GM06990 (cell line): ENCODE results near the gene SAP30BP.
A peak's percentile ranks its signal among the peaks of the same experiment; 100 is the strongest.

Experiments used
- DNase-seq: peaks from one replicate; pipeline ENCODE4 v3.0.0-alpha.2; 2011; ENCODE audit not compliant: insufficient read length; ENCODE audit errors: extremely low read depth
- H3K27me3 ChIP-seq: replicated peaks from 2 replicates; pipeline ENCODE4 v1.6.0; 2011; ENCODE audit warnings: low read length; ENCODE audit not compliant: control insufficient read depth, insufficient read depth
- H3K36me3 ChIP-seq: 2 replicates; pipeline ENCODE4 v1.5.1; 2011; ENCODE audit warnings: low read length; ENCODE audit not compliant: control insufficient read depth, insufficient read depth
- H3K4me3 ChIP-seq: replicated peaks from 2 replicates; pipeline ENCODE4 v1.5.1; 2011; ENCODE audit warnings: low read depth, mild to moderate bottlenecking, control low read depth, low read length
- TF ChIP-seq, protein P1 (sequence below): IDR thresholded peaks from 2 replicates; pipeline ENCODE4 v1.5.1; 2011; ENCODE audit warnings: low read length, control low read depth, mild to moderate bottlenecking, inconsistent platforms; ENCODE audit not compliant: insufficient read depth, poor library complexity, severe bottlenecking

The SAP30BP gene

DNA sequence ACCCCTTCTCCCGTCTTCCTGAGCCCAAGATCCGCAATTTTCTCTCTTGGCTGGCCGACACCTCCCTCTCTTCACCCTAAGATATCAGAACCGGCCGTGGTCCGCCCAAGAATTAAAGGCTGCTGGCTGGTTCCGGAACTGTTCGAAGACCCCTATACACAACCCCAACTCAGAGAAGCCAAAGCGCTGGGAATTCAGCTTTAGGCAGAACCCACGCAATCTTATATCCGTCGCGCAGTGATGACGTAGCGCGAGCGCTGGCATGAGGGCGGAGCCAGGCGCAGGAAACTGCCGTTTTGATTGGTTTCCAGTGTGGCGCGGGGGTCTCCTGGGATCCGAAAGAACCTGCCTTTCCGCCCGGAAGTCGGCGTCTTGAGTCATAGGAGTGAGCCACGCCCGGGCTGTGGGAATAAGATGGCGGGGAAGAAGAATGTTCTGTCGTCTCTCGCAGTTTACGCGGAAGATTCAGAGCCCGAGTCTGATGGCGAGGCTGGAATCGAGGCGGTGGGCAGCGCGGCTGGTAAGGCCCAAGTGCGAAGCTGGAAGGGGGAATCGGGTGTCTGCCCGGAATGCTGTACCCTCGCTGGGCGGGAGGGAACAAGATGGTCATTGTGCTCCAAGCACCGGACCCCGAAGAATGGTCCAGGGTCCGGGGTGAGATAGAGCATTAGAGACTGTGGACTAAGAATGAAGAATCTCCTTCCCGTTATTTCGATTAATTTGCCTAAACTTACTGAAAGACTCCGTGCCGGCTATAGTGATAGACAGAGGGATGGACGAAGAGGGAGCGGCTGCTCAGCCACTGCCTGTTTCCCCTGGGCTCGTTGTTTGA, at the start of gene SAP30BP, which contains the start of gene RECQL5:
Gene SAP30BP (plus strand): TSS at position 380 of the 832 bp plus-strand sequence. CDS start 35 bp downstream, at position 415.
Gene RECQL5 (minus strand): TSS at position 196 of the 832 bp plus-strand sequence. CDS start 597 bp downstream, outside the sequence.
- peak within 1 kb of the TSS; percentile 89 for H3K4me3 ChIP-seq
- H3K36me3 ChIP-seq: peaks cover 14% of the 10 kb centered on the region
- TF ChIP-seq, protein P1, sequence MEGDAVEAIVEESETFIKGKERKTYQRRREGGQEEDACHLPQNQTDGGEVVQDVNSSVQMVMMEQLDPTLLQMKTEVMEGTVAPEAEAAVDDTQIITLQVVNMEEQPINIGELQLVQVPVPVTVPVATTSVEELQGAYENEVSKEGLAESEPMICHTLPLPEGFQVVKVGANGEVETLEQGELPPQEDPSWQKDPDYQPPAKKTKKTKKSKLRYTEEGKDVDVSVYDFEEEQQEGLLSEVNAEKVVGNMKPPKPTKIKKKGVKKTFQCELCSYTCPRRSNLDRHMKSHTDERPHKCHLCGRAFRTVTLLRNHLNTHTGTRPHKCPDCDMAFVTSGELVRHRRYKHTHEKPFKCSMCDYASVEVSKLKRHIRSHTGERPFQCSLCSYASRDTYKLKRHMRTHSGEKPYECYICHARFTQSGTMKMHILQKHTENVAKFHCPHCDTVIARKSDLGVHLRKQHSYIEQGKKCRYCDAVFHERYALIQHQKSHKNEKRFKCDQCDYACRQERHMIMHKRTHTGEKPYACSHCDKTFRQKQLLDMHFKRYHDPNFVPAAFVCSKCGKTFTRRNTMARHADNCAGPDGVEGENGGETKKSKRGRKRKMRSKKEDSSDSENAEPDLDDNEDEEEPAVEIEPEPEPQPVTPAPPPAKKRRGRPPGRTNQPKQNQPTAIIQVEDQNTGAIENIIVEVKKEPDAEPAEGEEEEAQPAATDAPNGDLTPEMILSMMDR: no peak
- H3K27me3 ChIP-seq: no peaks in the 10 kb centered on the region
- peak; percentile 95 for DNase-seq

DNA sequence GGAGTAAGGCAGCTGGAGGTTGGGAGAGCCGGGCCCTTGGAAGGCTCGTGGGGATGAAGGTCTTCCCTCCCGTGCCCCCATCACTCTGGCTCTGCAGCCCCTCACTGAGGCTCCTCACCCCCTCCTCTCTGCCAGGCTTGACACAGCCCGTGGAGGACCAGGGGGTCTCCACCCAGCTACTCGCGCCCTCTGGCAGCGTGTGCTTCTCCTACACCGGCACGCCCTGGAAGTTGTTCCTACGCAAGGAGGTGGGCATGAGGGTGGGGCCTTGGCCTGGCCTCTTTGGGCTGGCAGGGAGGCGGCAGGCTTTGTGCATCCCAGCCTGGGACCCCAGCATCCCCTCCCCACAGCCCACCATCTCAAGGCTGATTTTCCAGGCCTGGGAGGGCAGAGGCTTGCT, 49.5 kb upstream of the SAP30BP start:
- DNase-seq: no peak
- no peaks in the 10 kb centered on the region; the same call in 1 of the 2 replicates for H3K27me3 ChIP-seq
- no peak overlapping the region for H3K4me3 ChIP-seq
- no peaks in the 10 kb centered on the region for H3K36me3 ChIP-seq
- TF ChIP-seq, protein P1: no peak

DNA sequence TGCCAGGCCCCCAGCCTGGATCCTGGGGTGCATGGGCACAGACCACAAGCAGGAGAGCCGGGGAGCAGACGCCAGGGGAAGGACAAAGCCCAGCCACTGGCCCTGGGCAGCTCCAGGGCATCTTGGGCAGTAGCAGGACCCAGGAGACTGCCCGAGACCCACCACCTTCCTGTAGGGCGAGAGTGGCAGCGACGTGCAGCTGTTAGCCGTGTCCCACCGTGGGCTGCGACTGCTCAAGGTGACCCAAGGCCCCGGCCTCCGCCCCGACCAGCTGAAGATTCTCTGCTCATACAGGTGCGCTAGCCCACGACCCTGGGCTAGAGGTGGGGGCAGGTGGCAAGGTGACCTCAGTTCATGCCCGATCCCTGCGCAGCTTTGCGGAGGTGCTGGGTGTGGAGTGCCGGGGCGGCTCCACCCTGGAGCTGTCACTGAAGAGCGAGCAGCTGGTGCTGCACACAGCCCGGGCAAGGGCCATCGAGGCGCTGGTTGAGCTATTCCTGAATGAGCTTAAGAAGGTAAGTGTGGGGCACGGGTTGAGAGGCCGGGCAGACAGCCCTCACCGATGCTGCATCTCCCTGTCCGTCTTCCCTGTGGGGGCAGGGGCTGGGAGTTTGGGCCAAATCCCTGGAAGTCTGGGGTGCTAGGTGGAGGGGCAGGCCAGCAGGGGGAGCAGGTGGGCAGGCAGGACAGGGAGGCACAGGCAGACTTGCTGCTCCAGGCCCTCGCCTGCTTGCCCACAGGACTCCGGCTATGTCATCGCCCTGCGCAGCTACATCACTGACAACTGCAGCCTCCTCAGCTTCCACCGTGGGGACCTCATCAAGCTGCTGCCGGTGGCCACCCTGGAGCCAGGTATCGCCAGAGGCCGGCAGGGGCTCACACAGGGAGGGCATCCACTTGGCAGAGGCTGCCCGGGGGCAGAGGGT, 47.4 kb upstream of the SAP30BP start:
- no peaks in the 10 kb centered on the region; the same call in 1 of the 2 replicates for H3K27me3 ChIP-seq
- TF ChIP-seq, protein P1: peak; percentile 70
- no peak for DNase-seq
- no peak overlapping the region for H3K4me3 ChIP-seq
- H3K36me3 ChIP-seq: no peaks in the 10 kb centered on the region

DNA sequence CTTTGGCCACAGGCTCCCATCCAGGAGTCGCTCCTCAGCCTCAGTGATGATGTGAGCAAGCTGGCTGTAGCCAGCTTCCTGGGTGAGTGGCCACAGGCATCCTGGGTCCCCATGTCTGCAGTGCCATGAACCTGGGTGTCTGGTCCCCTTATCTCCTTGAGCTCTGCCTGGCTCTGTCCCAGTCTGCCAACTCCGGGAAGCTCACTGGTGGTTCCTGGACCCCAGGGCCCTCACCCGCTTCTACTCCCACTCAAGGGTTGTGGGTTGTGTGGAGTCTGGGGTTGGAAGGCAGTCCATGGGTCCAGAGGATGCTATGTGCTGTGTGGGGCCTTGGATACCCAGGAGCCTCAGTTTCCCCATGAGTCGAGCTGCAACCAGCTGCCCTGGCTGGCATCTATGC, 45.6 kb upstream of the SAP30BP start:
- H3K27me3 ChIP-seq: no peaks in the 10 kb centered on the region; the same call in 1 of the 2 replicates
- H3K36me3 ChIP-seq: no peaks in the 10 kb centered on the region
- H3K4me3 ChIP-seq: no peak overlapping the region
- TF ChIP-seq, protein P1: no peak
- no peak for DNase-seq

DNA sequence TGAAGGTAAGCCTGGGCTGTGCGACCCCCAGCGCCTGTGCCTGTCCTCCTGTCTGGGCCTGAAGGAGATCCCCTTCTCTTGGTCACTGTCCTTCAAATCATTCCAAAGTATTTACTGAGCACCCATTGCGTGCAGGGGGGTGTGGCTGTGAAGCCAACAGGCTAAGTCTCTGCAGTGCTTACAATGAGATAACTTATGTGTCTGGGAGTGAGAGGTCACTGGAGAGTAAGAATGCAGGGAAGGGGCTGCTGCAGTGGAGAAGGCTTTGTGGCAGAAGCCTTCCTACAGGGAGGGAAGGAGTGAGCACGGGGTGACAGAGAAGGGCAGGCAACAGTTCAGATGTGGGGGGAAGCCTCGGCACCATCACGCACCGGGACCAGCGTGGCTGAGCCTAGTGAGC, 45.1 kb upstream of the SAP30BP start:
- no peak for DNase-seq
- Histone ChIP-seq H3K36me3 (no peaks in the 10 kb centered on the region), H3K27me3 (no peaks in the 10 kb centered on the region), H3K4me3 (no peak overlapping the region)
- TF ChIP-seq, protein P1: no peak
